ENCODE results near the gene SMIM35.

DNA sequence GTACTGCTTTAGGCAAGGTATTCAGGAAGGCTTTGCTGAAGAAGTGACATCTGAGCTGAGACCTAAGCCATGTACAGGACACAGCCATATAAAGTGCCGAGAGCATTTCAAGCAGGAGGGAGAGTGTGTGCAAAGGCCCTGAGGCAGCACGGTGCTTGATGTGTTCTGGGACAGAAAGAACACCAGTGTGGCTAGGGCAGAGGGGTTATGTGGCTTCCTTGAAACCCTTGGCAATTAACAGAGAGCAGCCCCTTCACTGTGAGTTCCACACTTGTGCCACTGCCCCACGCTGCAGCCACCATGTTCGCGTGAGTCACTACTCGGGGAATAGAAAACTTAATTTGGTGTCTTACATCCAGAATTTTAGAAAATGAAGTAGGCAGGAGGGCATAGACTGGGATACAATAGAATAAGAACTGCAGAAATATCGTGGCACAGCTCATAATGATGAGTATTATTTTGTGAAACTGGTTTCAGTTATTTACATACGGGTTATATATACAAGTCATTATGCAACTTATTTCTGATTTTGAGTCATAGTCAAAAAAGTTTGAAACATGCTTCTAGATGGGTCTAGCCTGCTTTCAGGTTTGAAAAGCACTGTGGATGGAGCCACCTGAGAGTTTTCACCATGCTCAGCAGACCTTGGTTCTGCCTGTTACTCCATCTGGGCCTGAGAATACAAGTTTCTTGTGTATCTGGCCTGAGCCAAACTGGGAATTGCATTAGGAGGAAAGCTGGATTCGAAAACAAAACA lies 88.8 kb downstream of the SMIM35 start:
- TF ChIP-seq, protein P1, sequence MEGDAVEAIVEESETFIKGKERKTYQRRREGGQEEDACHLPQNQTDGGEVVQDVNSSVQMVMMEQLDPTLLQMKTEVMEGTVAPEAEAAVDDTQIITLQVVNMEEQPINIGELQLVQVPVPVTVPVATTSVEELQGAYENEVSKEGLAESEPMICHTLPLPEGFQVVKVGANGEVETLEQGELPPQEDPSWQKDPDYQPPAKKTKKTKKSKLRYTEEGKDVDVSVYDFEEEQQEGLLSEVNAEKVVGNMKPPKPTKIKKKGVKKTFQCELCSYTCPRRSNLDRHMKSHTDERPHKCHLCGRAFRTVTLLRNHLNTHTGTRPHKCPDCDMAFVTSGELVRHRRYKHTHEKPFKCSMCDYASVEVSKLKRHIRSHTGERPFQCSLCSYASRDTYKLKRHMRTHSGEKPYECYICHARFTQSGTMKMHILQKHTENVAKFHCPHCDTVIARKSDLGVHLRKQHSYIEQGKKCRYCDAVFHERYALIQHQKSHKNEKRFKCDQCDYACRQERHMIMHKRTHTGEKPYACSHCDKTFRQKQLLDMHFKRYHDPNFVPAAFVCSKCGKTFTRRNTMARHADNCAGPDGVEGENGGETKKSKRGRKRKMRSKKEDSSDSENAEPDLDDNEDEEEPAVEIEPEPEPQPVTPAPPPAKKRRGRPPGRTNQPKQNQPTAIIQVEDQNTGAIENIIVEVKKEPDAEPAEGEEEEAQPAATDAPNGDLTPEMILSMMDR (conservative IDR thresholded peaks at IDR 0.05): no peak
- no peak for TF ChIP-seq EZH2 (IDR thresholded peaks at IDR 0.05; ENCODE audit: low read depth)

Measured in PC-9 (cell line).